ENCODE data around the gene NDUFA11.
"Not testable (repeated sequence)": the region's sequence is repeated elsewhere in the genome, so short reads cannot be mapped to it uniquely, and the experiment has no call there.

Gene NDUFA11

GRCh38 chr19:5891572-5891937 lies 12.0 kb downstream of the NDUFA11 start:
- Histone ChIP-seq H2AFZ (ENCODE audit: low read depth, low read length, severe bottlenecking) (no peak overlapping the region), H3K9me2 (replicated peaks; ENCODE audit: insufficient read depth, low read length) (no peaks in the 10 kb centered on the region), H3F3A (ENCODE audit: insufficient read depth) (no peaks in the 10 kb centered on the region), H3K9ac (ENCODE audit: low read length) (no peak overlapping the region), H3K36me3 (ENCODE audit: low read length) (no peaks in the 10 kb centered on the region), H3K79me2 (ENCODE audit: insufficient read depth, low read length) (no peaks in the 10 kb centered on the region), H3K4me3 (ENCODE audit: insufficient read depth, low read length, poor library complexity, severe bottlenecking) (no peak overlapping the region), H3K27ac (ENCODE audit: low read depth, low read length) (no peak overlapping the region), H4K20me1 (ENCODE audit: low read depth, low read length) (no peaks in the 10 kb centered on the region), H3K27me3 (ENCODE audit: low read length) (no peaks in the 10 kb centered on the region), H3K4me2 (ENCODE audit: low read depth, low read length, poor library complexity, severe bottlenecking) (no peak overlapping the region), H3K9me3 (ENCODE audit: insufficient read depth, low read length) (no peaks in the 10 kb centered on the region)
- TF ChIP-seq EZH2phosphoT487 (conservative IDR thresholded peaks at IDR 0.05; ENCODE audit: low read length): no peak
- TF ChIP-seq CTCF (IDR thresholded peaks at IDR 0.05; ENCODE audit: insufficient read depth, low read length, poor library complexity, severe bottlenecking): no peak

DNA sequence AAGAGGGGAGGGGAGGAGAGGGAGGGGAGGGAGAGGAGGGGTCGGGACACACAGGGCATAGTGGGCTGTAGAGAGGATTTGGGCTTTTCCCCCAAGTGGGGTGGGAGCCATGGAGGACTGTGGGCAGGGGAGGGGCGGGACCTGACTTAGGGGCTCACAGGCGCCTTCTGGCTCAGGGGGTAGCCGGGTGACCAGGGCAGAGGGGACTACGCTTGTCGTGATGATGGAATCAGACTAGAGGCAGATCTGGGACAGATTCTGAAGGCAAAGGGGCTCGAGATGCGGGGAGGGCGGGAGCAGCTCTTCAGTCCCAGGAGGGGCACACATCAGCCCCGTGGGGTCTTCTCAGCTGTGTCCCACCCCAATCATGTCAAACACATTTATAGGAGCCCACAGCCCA lies 13.5 kb downstream of the NDUFA11 start:
- Histone ChIP-seq H2AFZ (ENCODE audit: low read depth, low read length, severe bottlenecking) (no peak overlapping the region), H3K9me2 (replicated peaks; ENCODE audit: insufficient read depth, low read length) (no peaks in the 10 kb centered on the region), H3K9me3 (ENCODE audit: insufficient read depth, low read length) (no peaks in the 10 kb centered on the region), H3K27ac (ENCODE audit: low read depth, low read length) (no peak overlapping the region), H3K4me3 (ENCODE audit: insufficient read depth, low read length, poor library complexity, severe bottlenecking) (no peak overlapping the region), H3K27me3 (ENCODE audit: low read length) (no peaks in the 10 kb centered on the region), H4K20me1 (ENCODE audit: low read depth, low read length) (no peaks in the 10 kb centered on the region), H3F3A (ENCODE audit: insufficient read depth) (no peaks in the 10 kb centered on the region), H3K79me2 (ENCODE audit: insufficient read depth, low read length) (no peaks in the 10 kb centered on the region), H3K4me2 (ENCODE audit: low read depth, low read length, poor library complexity, severe bottlenecking) (no peak overlapping the region), H3K36me3 (ENCODE audit: low read length) (no peaks in the 10 kb centered on the region), H3K9ac (ENCODE audit: low read length) (no peak overlapping the region)
- TF ChIP-seq CTCF (IDR thresholded peaks at IDR 0.05; ENCODE audit: insufficient read depth, low read length, poor library complexity, severe bottlenecking) (no peak), EZH2phosphoT487 (conservative IDR thresholded peaks at IDR 0.05; ENCODE audit: low read length) (no peak)

GRCh38 chr19:5889288-5889971 lies 14.2 kb downstream of the NDUFA11 start:
- Histone ChIP-seq H3K27me3 (ENCODE audit: low read length) (no peaks in the 10 kb centered on the region), H3K79me2 (ENCODE audit: insufficient read depth, low read length) (no peaks in the 10 kb centered on the region), H3K4me3 (ENCODE audit: insufficient read depth, low read length, poor library complexity, severe bottlenecking) (no peak overlapping the region), H3K9me3 (ENCODE audit: insufficient read depth, low read length) (no peaks in the 10 kb centered on the region), H3K9me2 (replicated peaks; ENCODE audit: insufficient read depth, low read length) (no peaks in the 10 kb centered on the region), H3K27ac (ENCODE audit: low read depth, low read length) (no peak overlapping the region), H2AFZ (ENCODE audit: low read depth, low read length, severe bottlenecking) (no peak overlapping the region), H3K36me3 (ENCODE audit: low read length) (no peaks in the 10 kb centered on the region), H3K4me2 (ENCODE audit: low read depth, low read length, poor library complexity, severe bottlenecking) (no peak overlapping the region), H3K9ac (ENCODE audit: low read length) (no peak overlapping the region), H3F3A (ENCODE audit: insufficient read depth) (no peaks in the 10 kb centered on the region), H4K20me1 (ENCODE audit: low read depth, low read length) (no peaks in the 10 kb centered on the region)
- TF ChIP-seq EZH2phosphoT487 (conservative IDR thresholded peaks at IDR 0.05; ENCODE audit: low read length) (no peak), CTCF (IDR thresholded peaks at IDR 0.05; ENCODE audit: insufficient read depth, low read length, poor library complexity, severe bottlenecking) (no peak)

GRCh38 chr19:5884065-5884811 lies 19.4 kb downstream of the NDUFA11 start:
- H3K9ac ChIP-seq (ENCODE audit: low read length); H3K27me3 ChIP-seq (ENCODE audit: low read length); H3K9me3 ChIP-seq (ENCODE audit: insufficient read depth, low read length); H4K20me1 ChIP-seq (ENCODE audit: low read depth, low read length); H2AFZ ChIP-seq (ENCODE audit: low read depth, low read length, severe bottlenecking); H3K79me2 ChIP-seq (ENCODE audit: insufficient read depth, low read length); H3K4me3 ChIP-seq (ENCODE audit: insufficient read depth, low read length, poor library complexity, severe bottlenecking); H3K36me3 ChIP-seq (ENCODE audit: low read length); H3K9me2 ChIP-seq (replicated peaks; ENCODE audit: insufficient read depth, low read length); H3K4me2 ChIP-seq (ENCODE audit: low read depth, low read length, poor library complexity, severe bottlenecking); H3K27ac ChIP-seq (ENCODE audit: low read depth, low read length); H3F3A ChIP-seq (ENCODE audit: insufficient read depth): not testable (repeated sequence)

GRCh38 chr19:5883157-5883873 lies 20.3 kb downstream of the NDUFA11 start:
- not testable (repeated sequence) for H2AFZ ChIP-seq (ENCODE audit: low read depth, low read length, severe bottlenecking); H3K9me2 ChIP-seq (replicated peaks; ENCODE audit: insufficient read depth, low read length); H4K20me1 ChIP-seq (ENCODE audit: low read depth, low read length); H3K9me3 ChIP-seq (ENCODE audit: insufficient read depth, low read length); H3K4me2 ChIP-seq (ENCODE audit: low read depth, low read length, poor library complexity, severe bottlenecking); H3K4me3 ChIP-seq (ENCODE audit: insufficient read depth, low read length, poor library complexity, severe bottlenecking); H3K27ac ChIP-seq (ENCODE audit: low read depth, low read length); H3K36me3 ChIP-seq (ENCODE audit: low read length); H3K27me3 ChIP-seq (ENCODE audit: low read length); H3K79me2 ChIP-seq (ENCODE audit: insufficient read depth, low read length); H3F3A ChIP-seq (ENCODE audit: insufficient read depth); H3K9ac ChIP-seq (ENCODE audit: low read length)

Data from SU-DHL-6 (cell line).